Placental epithelial cell (primary cell): ENCODE measurements around the gene USP49. TPM values are rescaled to one million over a fixed set of nuclear protein-coding genes. Genes with fewer than 3 reads are reported as not detected.

ENCODE experiments used
- small RNA-seq: library from RNA; depleted of rRNA; stranded (forward); fragments of <200 nt; gene quantifications from one replicate; pipeline ENCODE3, GENCODE V24; 2012
- total RNA-seq: library from RNA; depleted of rRNA; stranded (reverse); fragments of >200 nt; gene quantifications from 2 replicates; pipeline ENCODE4 v1.2.3, GENCODE V29; 2012

USP49 gene
- total RNA-seq = 2.9 and 6.7 TPM in 2 replicates

GRCh38 chr6:41895300-41896233 is at the start of gene USP49:
TSS of gene USP49 (minus strand) at chr6:41895375. CDS start at chr6:41806983, 88,392 bp downstream.

GRCh38 chr6:41941280-41942066 is 46.3 kb upstream of the USP49 start, which contains the start of gene CCND3:
TSS of gene CCND3 (minus strand) at chr6:41941808. CDS start at chr6:41941649, 159 bp downstream.

GRCh38 chr6:41920921-41921711 is 25.9 kb upstream of the USP49 start, which contains the start of the genes BYSL and MED20:
TSS of gene BYSL (plus strand) at chr6:41921499. CDS start at chr6:41921563, 64 bp downstream.
TSS of gene MED20 (minus strand) at chr6:41921139. CDS start at chr6:41921018, 121 bp downstream.

GRCh38 chr6:41787219-41787917 is 107.8 kb downstream of the USP49 start, which contains the start of gene TOMM6:
TSS of gene TOMM6 (plus strand) at chr6:41787694. CDS start at chr6:41787698, 4 bp downstream.

GRCh38 chr6:41780551-41781365 is 114.4 kb downstream of the USP49 start, which contains the start of gene PRICKLE4:
TSS of gene PRICKLE4 (plus strand) at chr6:41780782. CDS start at chr6:41783474, 2,692 bp downstream.

GRCh38 chr6:41779788-41780550 is 115.2 kb downstream of the USP49 start, which contains the start of gene FRS3:
TSS of gene FRS3 (minus strand) at chr6:41779900. CDS start at chr6:41776987, 2,913 bp downstream.

GRCh38 chr6:41747256-41748101 is 147.7 kb downstream of the USP49 start, which contains the start of gene PGC:
TSS of gene PGC (minus strand) at chr6:41747397. CDS start at chr6:41747334, 63 bp downstream.

Small RNA genes lying within 50 kb of the gene (small RNA-seq; reads per million reads assigned to genes)
- not detected for gene AL365205.2
- not detected for gene AL365205.3
- not detected for gene RF00019
- gene RF00393 = not detected

Other genes with a start within 250 kb of the USP49 start
- 4.2 and 5.5 TPM in 2 replicates for gene TFEB, start 159.8 kb downstream of the USP49 start, total RNA-seq
- gene PGC, start 148.0 kb downstream of the USP49 start, total RNA-seq = not detected in 2 replicates
- gene FRS3, start 115.5 kb downstream of the USP49 start, total RNA-seq = 2.7 TPM in 2 replicates
- gene PRICKLE4, start 114.6 kb downstream of the USP49 start, total RNA-seq = 0.65 and 5.5 TPM in 2 replicates
- gene TOMM6, start 107.7 kb downstream of the USP49 start, total RNA-seq = 80.9 and 120 TPM in 2 replicates
- gene MED20, start 25.8 kb upstream of the USP49 start, total RNA-seq = 33.0 and 49.7 TPM in 2 replicates
- gene BYSL, start 26.1 kb upstream of the USP49 start, total RNA-seq = 8.0 and 14.1 TPM in 2 replicates
- gene CCND3, start 46.4 kb upstream of the USP49 start, total RNA-seq = 143 and 151 TPM in 2 replicates
- 30.6 and 30.7 TPM in 2 replicates for gene TAF8, start 155.1 kb upstream of the USP49 start, total RNA-seq
- gene C6orf132, start 247.2 kb upstream of the USP49 start, total RNA-seq = 9.8 and 19.8 TPM in 2 replicates